ENCODE measurements around the gene SCN10A.

DNA sequence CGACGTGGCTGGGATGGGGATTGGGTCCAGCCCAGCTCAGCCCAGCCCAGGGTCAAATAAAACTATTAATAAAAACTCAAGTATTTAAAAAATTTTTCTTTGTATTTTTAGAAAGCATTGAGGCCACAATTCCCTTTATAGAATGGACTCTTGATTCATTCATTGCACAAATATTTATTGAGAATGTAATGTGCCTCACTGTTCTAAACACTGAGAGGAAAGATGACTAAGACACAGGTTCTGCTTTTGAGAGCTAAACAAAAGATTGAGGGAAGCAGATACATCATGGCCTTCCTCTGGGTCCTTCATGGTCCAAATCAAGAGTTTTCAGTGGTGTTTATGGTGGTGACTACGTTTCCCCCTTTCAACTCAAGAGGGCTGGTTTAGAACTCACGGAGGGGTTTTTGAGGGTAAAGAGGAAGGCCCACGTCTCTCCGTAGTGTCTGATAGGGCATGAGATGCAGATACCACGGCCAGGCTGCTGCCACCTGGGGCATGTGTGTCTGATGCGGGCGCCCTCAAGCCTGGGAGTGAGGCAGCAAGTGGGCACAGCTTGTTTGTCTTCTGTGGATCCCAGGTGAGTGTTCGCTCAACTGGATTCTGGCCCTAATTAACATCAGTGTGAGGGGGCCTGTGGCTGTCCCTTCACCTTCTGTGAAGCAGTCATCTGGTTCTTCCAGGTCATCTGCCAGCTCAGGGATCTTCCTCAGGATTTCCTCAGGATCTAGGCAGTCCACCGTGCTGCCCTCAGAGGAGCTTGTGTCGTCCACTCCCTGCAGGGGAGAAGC is 93.0 kb downstream of the SCN10A start:
- TF ChIP-seq, protein P1, sequence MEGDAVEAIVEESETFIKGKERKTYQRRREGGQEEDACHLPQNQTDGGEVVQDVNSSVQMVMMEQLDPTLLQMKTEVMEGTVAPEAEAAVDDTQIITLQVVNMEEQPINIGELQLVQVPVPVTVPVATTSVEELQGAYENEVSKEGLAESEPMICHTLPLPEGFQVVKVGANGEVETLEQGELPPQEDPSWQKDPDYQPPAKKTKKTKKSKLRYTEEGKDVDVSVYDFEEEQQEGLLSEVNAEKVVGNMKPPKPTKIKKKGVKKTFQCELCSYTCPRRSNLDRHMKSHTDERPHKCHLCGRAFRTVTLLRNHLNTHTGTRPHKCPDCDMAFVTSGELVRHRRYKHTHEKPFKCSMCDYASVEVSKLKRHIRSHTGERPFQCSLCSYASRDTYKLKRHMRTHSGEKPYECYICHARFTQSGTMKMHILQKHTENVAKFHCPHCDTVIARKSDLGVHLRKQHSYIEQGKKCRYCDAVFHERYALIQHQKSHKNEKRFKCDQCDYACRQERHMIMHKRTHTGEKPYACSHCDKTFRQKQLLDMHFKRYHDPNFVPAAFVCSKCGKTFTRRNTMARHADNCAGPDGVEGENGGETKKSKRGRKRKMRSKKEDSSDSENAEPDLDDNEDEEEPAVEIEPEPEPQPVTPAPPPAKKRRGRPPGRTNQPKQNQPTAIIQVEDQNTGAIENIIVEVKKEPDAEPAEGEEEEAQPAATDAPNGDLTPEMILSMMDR (IDR thresholded peaks at IDR 0.05) = no peak
- TF ChIP-seq POLR2A (IDR thresholded peaks at IDR 0.05) = no peak

All from Peyer's patch (tissue), 4 donors.